Measurements from ENCODE around the gene TMEM17.
A peak's percentile ranks its signal among the peaks of the same experiment; 100 is the strongest.

The TMEM17 gene

DNA sequence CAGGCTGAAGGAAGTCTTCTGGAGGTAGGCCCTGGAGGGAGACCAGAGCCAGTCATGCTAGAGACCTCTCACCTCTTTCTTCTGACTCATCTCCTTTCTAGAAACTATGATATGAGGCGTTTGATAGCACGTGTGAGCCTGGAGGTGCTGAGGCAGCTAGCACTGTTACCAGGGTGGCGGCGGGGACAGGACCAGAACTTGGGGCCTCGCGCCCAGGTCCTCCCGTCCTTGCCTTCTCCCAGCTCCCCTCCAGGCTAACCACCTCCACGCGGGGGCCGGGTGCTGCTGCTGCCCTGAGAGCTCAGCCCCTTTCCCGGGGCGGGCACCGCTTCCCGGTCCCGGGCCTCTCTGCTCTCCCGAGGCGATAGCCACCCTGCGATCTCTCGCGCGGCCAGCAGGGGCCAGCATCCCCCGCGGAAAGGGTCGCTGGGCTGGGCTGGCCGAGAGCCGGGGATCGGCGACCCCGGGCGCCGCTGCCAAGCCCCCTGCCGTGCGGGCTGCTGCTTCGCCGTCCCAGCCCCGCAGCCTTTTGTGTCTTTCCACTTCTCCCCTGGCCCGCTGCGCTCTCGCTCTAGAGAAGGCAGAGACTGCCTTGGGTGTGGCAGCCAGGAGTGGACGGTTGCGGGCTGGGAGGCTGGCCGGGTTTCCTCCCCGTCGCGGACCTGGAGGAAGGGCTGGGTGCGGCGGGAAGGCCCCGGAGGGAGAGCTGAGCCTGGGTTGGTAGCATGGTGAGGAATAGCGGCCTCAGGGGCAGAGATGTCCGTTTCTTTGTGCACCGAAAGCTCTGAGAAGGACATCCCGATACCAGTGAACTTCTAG, 49.1 kb downstream of the TMEM17 start:
- Histone ChIP-seq H3K79me2 (no peaks in the 10 kb centered on the region), H3K9me3 (ENCODE audit: control insufficient read depth, low read length) (no peaks in the 10 kb centered on the region), H3K4me3 (ENCODE audit: low read depth, low read length) (peak overlapping the region; percentile 55), H3K27ac (peak overlapping the region; percentile 29), H2AFZ (peak overlapping the region; percentile 99), H3K36me3 (ENCODE audit: control insufficient read depth, insufficient read depth, low read length) (no peaks in the 10 kb centered on the region), H3K9ac (no peak overlapping the region), H3K4me2 (ENCODE audit: low read length) (peak overlapping the region; percentile 78), H3K4me1 (no peaks in the 10 kb centered on the region), H3K27me3 (ENCODE audit: control insufficient read depth, insufficient read depth, low read length) (no peaks in the 10 kb centered on the region)
- TF ChIP-seq CTCF (IDR thresholded peaks at IDR 0.05): peak; percentile 94

- no peak overlapping the region for H3K9ac ChIP-seq
- H3K4me3 ChIP-seq (ENCODE audit: low read depth, low read length): no peak overlapping the region
- no peaks in the 10 kb centered on the region for H3K9me3 ChIP-seq (ENCODE audit: control insufficient read depth, low read length)
- H3K4me2 ChIP-seq (ENCODE audit: low read length): no peak overlapping the region
- H3K36me3 ChIP-seq (ENCODE audit: control insufficient read depth, insufficient read depth, low read length): no peaks in the 10 kb centered on the region
- no peak for TF ChIP-seq CTCF (IDR thresholded peaks at IDR 0.05)
- peak overlapping the region; percentile 99 for H2AFZ ChIP-seq
- H3K27ac ChIP-seq: no peak overlapping the region
- H3K79me2 ChIP-seq: no peaks in the 10 kb centered on the region
- no peaks in the 10 kb centered on the region for H3K4me1 ChIP-seq
- no peaks in the 10 kb centered on the region for H3K27me3 ChIP-seq (ENCODE audit: control insufficient read depth, insufficient read depth, low read length)
These were observed 49.9 kb downstream of the TMEM17 start for GRCh38 chr2:62455957-62456692.

DNA sequence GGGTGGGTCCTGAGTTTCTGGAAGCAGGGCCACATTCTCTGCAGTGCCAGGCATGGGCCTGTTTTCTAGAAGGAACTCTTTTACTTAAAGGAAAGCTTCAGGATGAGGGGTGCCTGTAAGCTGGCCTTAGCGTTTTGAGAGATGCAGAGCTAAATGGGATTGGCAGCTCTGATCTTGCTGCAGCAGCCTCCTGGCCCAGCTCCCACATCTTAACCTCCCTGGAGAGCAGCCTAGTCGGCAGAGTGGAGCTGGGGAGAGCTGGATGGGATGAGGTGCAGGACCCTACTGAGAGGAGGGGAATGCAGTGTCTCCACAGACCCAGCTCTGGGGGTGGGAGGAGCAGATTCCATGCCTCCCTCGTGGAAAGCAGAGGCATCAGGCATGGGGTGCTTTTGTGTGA, 52.0 kb downstream of the TMEM17 start:
- Histone ChIP-seq H3K27ac (no peak overlapping the region), H3K9me3 (ENCODE audit: control insufficient read depth, low read length) (no peaks in the 10 kb centered on the region), H3K4me3 (ENCODE audit: low read depth, low read length) (no peak overlapping the region), H3K79me2 (no peaks in the 10 kb centered on the region), H2AFZ (no peak overlapping the region), H3K27me3 (ENCODE audit: control insufficient read depth, insufficient read depth, low read length) (no peaks in the 10 kb centered on the region), H3K4me2 (ENCODE audit: low read length) (no peak overlapping the region), H3K4me1 (peaks cover 4% of the 10 kb centered on the region), H3K36me3 (ENCODE audit: control insufficient read depth, insufficient read depth, low read length) (no peaks in the 10 kb centered on the region), H3K9ac (no peak overlapping the region)
- no peak for TF ChIP-seq CTCF (IDR thresholded peaks at IDR 0.05)

- H3K9ac ChIP-seq: no peak overlapping the region
- peaks cover 4% of the 10 kb centered on the region for H3K4me1 ChIP-seq
- H2AFZ ChIP-seq: no peak overlapping the region
- no peak overlapping the region for H3K4me2 ChIP-seq (ENCODE audit: low read length)
- no peak for TF ChIP-seq CTCF (IDR thresholded peaks at IDR 0.05)
- H3K36me3 ChIP-seq (ENCODE audit: control insufficient read depth, insufficient read depth, low read length): no peaks in the 10 kb centered on the region
- no peak overlapping the region for H3K27ac ChIP-seq
- H3K4me3 ChIP-seq (ENCODE audit: low read depth, low read length): no peak overlapping the region
- no peaks in the 10 kb centered on the region for H3K27me3 ChIP-seq (ENCODE audit: control insufficient read depth, insufficient read depth, low read length)
- H3K9me3 ChIP-seq (ENCODE audit: control insufficient read depth, low read length): no peaks in the 10 kb centered on the region
- H3K79me2 ChIP-seq: no peaks in the 10 kb centered on the region
These were observed 53.1 kb downstream of the TMEM17 start for GRCh38 chr2:62452701-62453454.

Data from parathyroid adenoma (tissue), 2 donors.